Large intestine (tissue), 3 donors: ENCODE measurements around the gene PPP4C. TPM values are rescaled to one million over a fixed set of nuclear protein-coding genes. Genes with fewer than 3 reads are reported as not detected.
"Not testable (repeated sequence)": the region's sequence is repeated elsewhere in the genome, so short reads cannot be mapped to it uniquely, and the experiment has no call there.

Experiments used
- DNase-seq, 2 donors: peaks; one replicate each; pipeline versions ENCODE4 v3.0.0 to v3.0.0-alpha.2; 2013
- H3K27ac ChIP-seq: one replicate; pipeline ENCODE4 v1.5.1; 2013; ENCODE audit warnings: low read length
- H3K27me3 ChIP-seq: 2 replicates; pipeline ENCODE4 v1.6.1; 2013; ENCODE audit warnings: low read length; ENCODE audit not compliant: control insufficient read depth, insufficient read depth
- H3K36me3 ChIP-seq: 2 replicates; pipeline ENCODE4 v1.6.1; 2013; ENCODE audit warnings: low read length; ENCODE audit not compliant: control insufficient read depth, insufficient read depth
- H3K4me1 ChIP-seq: one replicate; pipeline ENCODE4 v1.6.1; 2013; ENCODE audit warnings: low read length; ENCODE audit not compliant: control insufficient read depth, insufficient read depth
- H3K4me3 ChIP-seq: one replicate; pipeline ENCODE4 v1.5.1; 2013; ENCODE audit warnings: low read length
- H3K9me3 ChIP-seq: one replicate; pipeline ENCODE4 v1.6.1; 2013; ENCODE audit warnings: mild to moderate bottlenecking, low read depth, low read length, moderate library complexity; ENCODE audit not compliant: control insufficient read depth
- WGBS: methylation state at CpG from one replicate; pipeline ENCODE4 v1.1.5; 2013; ENCODE audit warnings: low lambda C conversion rate; ENCODE audit not compliant: insufficient coverage; 5-methylcytosine and 5-hydroxymethylcytosine counted together
- polyA plus RNA-seq: library from polyadenylated mRNA; unstranded; fragments of 120-200 nt; gene quantifications from one replicate; pipeline ENCODE4 v1.2.1, GENCODE V29; 2013

Gene PPP4C
- polyA plus RNA-seq, 1 donor = 97.9 TPM

- no CpG with 5 or more reads among the region's 12 CpGs for WGBS
- Histone ChIP-seq H3K4me1 (no peaks in the 10 kb centered on the region), H3K27ac (no peak overlapping the region), H3K9me3 (no peaks in the 10 kb centered on the region), H3K4me3 (no peak overlapping the region), H3K36me3 (no peaks in the 10 kb centered on the region), H3K27me3 (peaks cover 60% of the 10 kb centered on the region)
- DNase-seq = peak; percentile 27 to 35
Measured at GRCh38 chr16:30032083-30032819, 43.5 kb upstream of the PPP4C start.

GRCh38 chr16:30033270-30033669 is 42.5 kb upstream of the PPP4C start:
- no peak overlapping the region for H3K27ac ChIP-seq
- no CpG with 5 or more reads among the region's 7 CpGs for WGBS
- DNase-seq = no peak
- peaks cover 50% of the 10 kb centered on the region for H3K27me3 ChIP-seq
- no peaks in the 10 kb centered on the region for H3K36me3 ChIP-seq
- H3K4me3 ChIP-seq = no peak overlapping the region
- no peaks in the 10 kb centered on the region for H3K9me3 ChIP-seq
- H3K4me1 ChIP-seq = no peaks in the 10 kb centered on the region

- no peak for DNase-seq
- no peak overlapping the region for H3K4me3 ChIP-seq
- H3K27me3 ChIP-seq = peaks cover 3% of the 10 kb centered on the region
- H3K4me1 ChIP-seq = no peaks in the 10 kb centered on the region
- no peaks in the 10 kb centered on the region for H3K36me3 ChIP-seq
- H3K27ac ChIP-seq = no peak overlapping the region
- no peaks in the 10 kb centered on the region for H3K9me3 ChIP-seq
- no CpG with 5 or more reads among the region's 5 CpGs for WGBS
Measured at GRCh38 chr16:30040221-30040620, 35.6 kb upstream of the PPP4C start.

DNA sequence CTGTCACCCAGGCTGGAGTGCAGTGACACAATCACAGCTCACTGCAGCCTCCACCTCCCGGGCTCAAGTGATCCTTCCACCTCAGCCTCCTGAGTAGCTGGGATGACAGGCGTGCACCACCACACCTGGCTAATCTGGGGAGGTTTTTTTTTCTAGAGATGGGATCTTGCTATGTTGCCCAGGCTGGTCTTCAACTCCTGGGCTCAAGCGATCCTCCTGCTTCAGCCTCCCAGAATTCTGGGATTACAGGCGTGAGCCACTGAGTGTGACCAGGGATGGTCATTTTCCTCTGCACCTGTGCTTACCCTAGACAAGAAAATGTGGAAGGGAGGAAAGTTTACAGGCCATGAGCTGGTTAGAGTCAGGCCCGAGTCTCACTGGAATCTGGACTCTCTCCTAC is 35.1 kb upstream of the PPP4C start:
- not testable (repeated sequence) for H3K4me3 ChIP-seq, DNase-seq, H3K36me3 ChIP-seq, H3K27me3 ChIP-seq, H3K9me3 ChIP-seq, H3K4me1 ChIP-seq, H3K27ac ChIP-seq
- no CpG with 5 or more reads among the region's 5 CpGs for WGBS

- Histone ChIP-seq H3K36me3 (no peaks in the 10 kb centered on the region), H3K27ac (no peak overlapping the region), H3K27me3 (no peaks in the 10 kb centered on the region), H3K4me1 (no peaks in the 10 kb centered on the region), H3K4me3 (no peak overlapping the region), H3K9me3 (no peaks in the 10 kb centered on the region)
- whole genome bisulfite sequencing = 46% methylated on average over 4 of the region's 5 CpGs
- DNase-seq = no peak
Measured at GRCh38 chr16:30041841-30042240, 34.0 kb upstream of the PPP4C start.

- no CpG with 5 or more reads among the region's 8 CpGs for WGBS
- Histone ChIP-seq H3K9me3 (no peaks in the 10 kb centered on the region), H3K36me3 (no peaks in the 10 kb centered on the region), H3K27me3 (no peaks in the 10 kb centered on the region), H3K4me1 (no peaks in the 10 kb centered on the region), H3K4me3 (no peak overlapping the region), H3K27ac (no peak overlapping the region)
- DNase-seq = no peak
Measured at GRCh38 chr16:30046178-30046577, 29.6 kb upstream of the PPP4C start.

DNA sequence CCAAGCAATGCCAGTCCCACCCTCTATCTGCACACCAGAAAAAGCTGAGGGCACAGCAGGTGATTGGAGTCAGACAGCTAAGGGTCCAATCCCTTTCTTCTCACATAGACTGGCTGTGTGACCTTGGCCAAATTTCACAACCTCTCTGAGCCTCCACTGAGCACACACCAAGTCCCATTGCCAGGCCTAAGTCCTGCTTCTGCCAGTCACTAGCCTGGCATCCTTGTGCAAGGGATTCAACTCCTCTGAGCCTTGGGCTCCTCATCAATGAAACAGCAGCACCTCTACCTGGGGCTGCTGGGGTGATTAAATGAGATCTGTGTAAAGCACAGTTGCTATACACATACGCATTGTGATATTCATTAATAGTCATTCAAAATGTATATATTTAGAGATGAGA is 29.2 kb upstream of the PPP4C start:
- Histone ChIP-seq H3K27me3 (no peaks in the 10 kb centered on the region), H3K9me3 (no peaks in the 10 kb centered on the region), H3K27ac (no peak overlapping the region), H3K4me3 (no peak overlapping the region), H3K36me3 (no peaks in the 10 kb centered on the region), H3K4me1 (no peaks in the 10 kb centered on the region)
- no CpG with 5 or more reads among the region's 1 CpG for WGBS
- no peak for DNase-seq

DNA sequence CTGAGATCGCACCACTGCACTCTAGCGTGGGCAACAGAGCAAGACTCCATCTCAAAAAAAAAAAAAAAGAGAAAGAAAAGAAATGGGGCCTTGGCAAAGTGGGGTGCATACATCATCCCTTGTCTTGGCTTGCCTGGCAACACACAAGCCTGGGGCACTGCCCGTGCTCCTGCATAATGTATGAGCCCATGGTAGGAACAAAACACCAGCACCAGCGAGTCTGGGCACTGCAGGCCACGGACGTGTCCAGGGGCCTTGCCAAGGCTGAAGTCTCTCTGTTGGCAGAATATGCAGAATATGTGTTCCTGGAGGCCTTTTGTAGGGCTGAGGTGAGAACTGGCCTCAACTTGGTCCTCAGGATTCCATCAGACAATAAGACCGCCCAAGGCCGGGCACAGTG is 25.9 kb upstream of the PPP4C start:
- H3K36me3 ChIP-seq = no peaks in the 10 kb centered on the region
- no peaks in the 10 kb centered on the region for H3K9me3 ChIP-seq
- H3K27ac ChIP-seq = no peak overlapping the region
- no peak overlapping the region for H3K4me3 ChIP-seq
- H3K4me1 ChIP-seq = peaks cover 9% of the 10 kb centered on the region
- no peaks in the 10 kb centered on the region for H3K27me3 ChIP-seq
- DNase-seq = no peak
- no CpG with 5 or more reads among the region's 8 CpGs for WGBS

GRCh38 chr16:30051518-30051917 is 24.3 kb upstream of the PPP4C start:
- H3K4me3 ChIP-seq = no peak overlapping the region
- no CpG with 5 or more reads among the region's 3 CpGs for WGBS

DNA sequence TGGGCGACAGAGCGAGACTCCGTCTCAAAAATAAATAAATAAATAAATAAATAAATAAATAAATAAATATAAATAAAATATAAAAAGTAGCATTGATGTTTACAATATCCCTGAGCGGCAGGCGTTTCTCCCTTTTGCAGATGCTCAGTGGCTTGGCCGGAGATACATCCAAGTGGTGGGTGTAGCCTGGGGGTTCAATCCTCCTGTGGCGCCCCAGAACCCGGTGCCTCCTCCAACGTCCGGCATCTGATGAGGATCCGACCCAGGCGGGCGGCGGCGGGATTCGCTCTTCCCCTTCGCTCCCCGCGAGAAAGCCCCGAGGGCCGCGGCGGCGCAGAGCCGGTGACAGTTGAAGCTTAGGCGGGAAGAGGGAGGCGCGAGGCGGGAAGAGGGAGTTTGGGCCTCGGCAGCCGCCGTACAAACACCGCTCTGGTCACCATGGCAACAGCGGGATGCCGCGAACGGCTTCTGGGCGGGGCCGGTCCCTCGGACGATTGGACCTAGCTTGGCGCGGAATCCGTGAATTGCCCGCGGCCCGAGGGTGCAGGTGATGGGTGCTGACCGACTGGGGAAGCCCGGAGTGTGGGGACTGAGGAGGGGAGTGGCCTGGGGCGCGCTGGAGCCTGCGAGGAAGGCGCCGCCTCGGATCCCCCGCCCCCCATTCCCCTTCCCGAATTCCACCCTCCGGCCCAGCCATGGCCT is 23.0 kb upstream of the PPP4C start:
- no CpG with 5 or more reads among the region's 58 CpGs for WGBS
- H3K27me3 ChIP-seq = no peaks in the 10 kb centered on the region
- H3K9me3 ChIP-seq = no peaks in the 10 kb centered on the region
- no peak overlapping the region for H3K27ac ChIP-seq
- peak; percentile 82 to 90 for DNase-seq
- H3K36me3 ChIP-seq = no peaks in the 10 kb centered on the region
- peak overlapping the region; percentile 79 for H3K4me3 ChIP-seq
- H3K4me1 ChIP-seq = peaks cover 9% of the 10 kb centered on the region

More at GRCh38 chr16:30051518-30051917, 24.3 kb upstream of the PPP4C start:
- Histone ChIP-seq H3K9me3 (no peaks in the 10 kb centered on the region), H3K4me1 (peaks cover 9% of the 10 kb centered on the region), H3K36me3 (no peaks in the 10 kb centered on the region), H3K27me3 (no peaks in the 10 kb centered on the region), H3K27ac (no peak overlapping the region)
- no peak for DNase-seq
